ENCODE measurements around the gene INF2.

DNA sequence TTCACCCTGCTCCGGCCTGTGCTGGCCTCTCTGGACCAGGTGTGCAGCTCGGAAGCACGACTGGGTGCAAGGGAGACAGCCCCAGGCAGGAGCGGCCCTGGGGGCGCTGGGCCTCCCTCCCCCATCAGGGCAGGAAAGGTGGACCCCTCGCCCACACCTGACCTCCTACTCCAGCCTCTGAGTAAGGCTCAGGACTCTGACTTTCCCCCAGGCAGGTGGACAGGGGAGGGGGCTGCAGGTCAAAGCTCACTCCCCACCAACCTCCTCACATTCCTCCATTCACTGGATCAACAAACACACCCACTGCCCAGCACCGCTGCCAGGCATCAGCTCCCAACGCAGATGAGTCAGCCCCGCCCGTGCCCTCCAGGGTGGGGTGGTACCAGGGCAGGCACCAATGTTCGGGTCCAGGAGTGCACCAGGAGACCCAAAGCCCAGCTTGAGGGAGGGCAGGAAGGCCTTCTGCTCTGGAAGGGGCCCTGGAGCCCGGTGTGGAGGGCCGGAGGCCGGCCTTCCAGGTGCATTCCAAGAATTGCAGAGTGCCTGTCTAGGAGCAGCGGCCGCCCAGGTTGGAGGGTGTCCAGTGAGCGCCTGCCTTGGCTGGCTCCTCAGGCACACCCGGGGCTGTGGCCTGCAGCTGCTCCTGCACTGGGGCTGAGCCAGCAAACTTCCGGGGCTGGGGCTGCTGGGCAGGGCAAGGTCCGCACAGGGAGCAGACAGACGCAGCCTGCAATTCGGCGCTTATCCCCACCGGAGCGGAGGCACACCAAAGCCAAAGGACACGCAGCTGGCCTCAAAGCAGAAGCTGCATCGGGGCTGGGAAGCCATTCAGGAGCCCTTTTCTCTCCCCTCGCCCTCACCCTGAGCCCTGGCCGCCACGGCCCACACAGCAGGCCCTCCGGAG, 1.6 kb upstream of the INF2 start:
- TF ChIP-seq CTCF (IDR thresholded peaks at IDR 0.05), result no peak
- peak; percentile 34 to 53 for TF ChIP-seq POLR2AphosphoS5 (IDR thresholded peaks at IDR 0.05)

Measured in esophagus muscularis mucosa (tissue), 3 donors.